ENCODE data around the gene CTTNBP2. TPM values are rescaled to one million over a fixed set of nuclear protein-coding genes. Genes with fewer than 3 reads are reported as not detected.

CTTNBP2 gene
- polyA plus RNA-seq, 3 donors, result 28.9 to 36.0 (median 32.1) TPM

DNA sequence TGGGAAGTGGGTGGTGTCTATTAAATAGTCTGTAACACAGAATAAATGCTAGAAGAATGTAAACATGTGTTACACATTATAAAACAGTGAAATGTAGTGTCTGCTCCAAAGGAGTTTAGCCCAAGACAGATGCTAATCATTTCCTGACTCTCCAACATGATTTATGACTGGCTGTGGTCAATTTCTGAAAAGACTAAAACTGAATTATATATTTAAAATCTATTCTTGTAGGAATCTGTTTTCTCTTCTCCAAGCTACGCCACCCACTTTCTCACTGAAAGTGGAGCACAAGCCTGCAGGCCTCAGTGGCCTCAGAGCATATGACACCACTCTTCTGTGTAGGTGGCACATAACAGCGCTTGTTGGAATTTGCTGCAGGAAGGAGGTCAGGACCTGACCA lies 44.4 kb downstream of the CTTNBP2 start:
- DNase-seq, result no peak

DNA sequence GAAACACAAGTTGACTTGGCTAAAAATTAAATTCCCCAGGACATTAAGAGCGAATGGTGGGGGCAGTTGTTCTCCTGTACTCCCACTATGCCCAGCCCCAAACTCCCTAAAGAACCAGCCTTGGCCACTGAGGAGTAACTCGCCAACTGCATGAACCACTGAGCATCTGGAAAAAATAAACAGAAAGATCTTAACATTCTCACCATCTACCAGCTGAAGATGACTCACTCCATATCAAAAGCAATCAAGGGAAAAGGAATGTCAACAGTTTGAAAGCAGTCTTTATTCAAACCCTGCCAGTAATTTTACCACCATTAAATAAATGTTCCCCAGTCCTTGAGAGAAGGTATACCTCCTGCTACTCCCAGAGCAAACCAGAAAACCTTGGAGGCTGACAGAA lies 45.4 kb downstream of the CTTNBP2 start:
- peak; percentile 27 for DNase-seq

DNA sequence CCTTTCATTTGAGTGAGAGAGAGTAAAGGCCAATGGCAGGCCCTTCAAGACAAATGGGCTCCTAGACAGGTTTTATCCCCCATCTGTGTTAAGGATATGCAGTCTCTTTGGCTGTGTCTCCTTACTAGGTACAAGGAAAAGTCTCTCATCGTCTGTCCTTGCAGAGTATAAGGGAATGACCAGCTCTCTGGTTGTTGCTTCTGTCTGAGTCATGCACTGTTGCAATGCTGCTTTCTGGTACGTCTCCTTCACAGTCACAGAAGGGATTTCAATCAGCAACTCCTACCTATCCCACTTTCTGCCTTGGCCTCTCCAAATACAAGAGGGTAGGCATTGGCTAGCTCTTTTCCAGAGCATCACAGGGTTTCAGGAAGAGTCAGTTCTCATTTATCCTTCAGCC lies 48.1 kb downstream of the CTTNBP2 start:
- no peak for DNase-seq

DNA sequence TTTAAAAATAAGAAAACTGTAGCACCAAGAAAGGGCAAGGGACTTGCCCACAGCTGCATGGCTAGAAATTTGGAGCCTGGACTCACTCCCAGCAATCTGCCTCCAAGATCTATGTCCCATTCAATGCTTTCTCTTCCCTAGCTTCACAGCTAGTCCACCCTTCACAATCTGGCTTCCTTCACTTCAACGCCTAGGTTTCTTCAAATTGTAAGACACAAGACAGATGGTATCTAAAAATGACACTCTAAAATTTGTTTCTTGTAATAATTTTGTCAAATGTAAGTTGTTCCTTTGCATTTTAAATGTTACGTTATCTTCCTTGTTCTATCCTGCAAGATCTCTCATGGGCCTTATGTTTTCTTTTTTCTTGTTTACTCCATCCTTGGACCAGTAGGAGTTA lies 48.6 kb downstream of the CTTNBP2 start:
- no peak for DNase-seq

DNA sequence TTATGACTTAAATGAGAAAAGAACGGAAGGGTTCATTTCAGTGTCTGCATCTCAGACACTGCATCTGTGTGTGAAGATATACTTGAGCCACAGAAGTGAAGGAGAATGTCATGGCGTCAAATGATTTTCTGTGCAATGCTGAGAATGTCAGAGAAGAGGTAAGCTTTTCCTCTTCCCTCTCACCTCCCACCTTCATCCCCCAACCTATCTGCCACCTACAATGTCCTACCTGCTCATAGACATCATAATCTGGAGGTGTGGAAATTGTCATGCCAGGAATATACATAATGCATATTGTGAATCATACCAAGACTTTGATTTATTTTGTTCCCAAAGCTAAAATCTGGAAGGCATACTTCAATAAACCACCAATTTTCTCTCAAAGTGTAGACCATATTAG lies 53.7 kb downstream of the CTTNBP2 start:
- no peak for DNase-seq

- no peak for DNase-seq
Observed at GRCh38 chr7:117818232-117818631, 55.0 kb downstream of the CTTNBP2 start.

DNA sequence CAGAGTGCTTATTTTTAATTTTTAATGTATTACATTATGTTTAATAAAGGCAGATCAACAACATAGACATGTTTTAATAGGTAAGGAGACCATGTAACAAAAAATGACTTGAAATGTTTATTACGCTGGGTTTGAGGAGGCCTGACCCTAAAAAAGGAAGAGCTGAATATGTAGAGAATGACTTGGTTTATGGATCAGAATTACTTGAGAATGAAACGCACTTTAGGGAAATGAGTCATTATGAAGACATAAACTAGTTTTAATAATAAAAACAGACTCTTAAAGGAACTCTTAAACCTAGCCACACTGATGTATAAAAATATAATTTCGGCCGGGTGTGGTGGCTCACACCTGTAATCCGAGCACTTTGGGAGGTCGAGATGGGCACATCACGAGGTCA lies 56.5 kb downstream of the CTTNBP2 start:
- no peak for DNase-seq

- DNase-seq, result no peak
Observed at GRCh38 chr7:117811696-117812095, 61.5 kb downstream of the CTTNBP2 start.

- DNase-seq, result no peak
Observed at GRCh38 chr7:117810642-117811512, 62.4 kb downstream of the CTTNBP2 start.

- DNase-seq, result no peak
Observed at GRCh38 chr7:117809958-117810357, 63.3 kb downstream of the CTTNBP2 start.

DNA sequence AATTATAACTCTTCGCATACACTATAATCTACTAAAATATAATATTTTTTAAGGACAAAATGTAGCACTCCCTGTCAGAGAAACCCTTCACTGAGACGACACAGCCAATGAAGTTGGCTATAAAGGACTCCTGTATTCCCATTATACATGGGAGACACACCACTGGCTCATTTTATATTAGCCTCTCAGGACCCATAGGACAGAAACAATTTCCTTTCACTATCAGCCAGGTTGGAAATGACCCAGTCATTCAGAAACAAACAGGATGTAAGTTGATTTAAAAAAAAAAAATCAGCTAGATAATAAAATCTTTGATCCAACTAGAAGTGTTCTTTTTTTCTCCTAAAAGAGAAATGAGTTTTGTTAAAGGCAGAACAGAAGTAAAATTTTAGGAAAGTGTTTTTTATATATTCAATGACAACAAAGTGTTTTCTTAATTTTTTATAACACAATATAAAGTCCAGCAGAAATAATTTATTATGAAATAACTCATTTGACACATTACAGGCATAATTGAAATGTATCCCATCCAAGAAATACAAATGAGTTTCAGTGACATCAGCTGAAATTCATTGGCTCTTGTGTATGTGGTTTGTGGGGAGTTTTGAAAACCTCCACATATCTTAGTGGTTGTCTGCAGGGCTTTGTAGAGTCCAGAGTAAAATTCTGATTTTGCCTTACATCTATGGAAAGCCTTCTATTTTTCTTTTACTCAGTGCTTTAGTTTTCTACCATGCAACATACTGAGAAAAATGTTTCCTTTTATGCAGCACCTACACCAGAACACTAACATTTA lies 64.1 kb downstream of the CTTNBP2 start:
- no peak for DNase-seq

- DNase-seq, result no peak
Observed at GRCh38 chr7:117808341-117808757, 64.9 kb downstream of the CTTNBP2 start.

DNA sequence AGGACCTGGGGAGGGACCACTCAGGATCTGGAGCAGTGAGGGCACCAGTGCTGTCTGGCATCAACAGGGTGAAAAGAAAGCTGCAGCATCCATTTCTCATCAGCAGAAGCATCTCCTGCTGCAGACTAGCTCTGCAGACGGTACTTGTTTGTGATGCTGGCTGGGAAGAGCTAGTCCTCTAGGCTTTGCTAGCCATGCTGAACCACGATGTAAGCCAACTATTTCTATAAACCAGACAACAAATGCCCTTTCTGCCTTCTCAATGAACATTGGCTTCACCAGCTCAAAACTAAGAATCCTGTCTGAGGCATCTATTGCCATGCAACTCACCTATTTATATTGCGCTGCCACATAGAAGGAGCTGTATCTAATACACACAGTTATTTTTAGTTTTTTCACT lies 65.6 kb downstream of the CTTNBP2 start:
- DNase-seq, result no peak

DNA sequence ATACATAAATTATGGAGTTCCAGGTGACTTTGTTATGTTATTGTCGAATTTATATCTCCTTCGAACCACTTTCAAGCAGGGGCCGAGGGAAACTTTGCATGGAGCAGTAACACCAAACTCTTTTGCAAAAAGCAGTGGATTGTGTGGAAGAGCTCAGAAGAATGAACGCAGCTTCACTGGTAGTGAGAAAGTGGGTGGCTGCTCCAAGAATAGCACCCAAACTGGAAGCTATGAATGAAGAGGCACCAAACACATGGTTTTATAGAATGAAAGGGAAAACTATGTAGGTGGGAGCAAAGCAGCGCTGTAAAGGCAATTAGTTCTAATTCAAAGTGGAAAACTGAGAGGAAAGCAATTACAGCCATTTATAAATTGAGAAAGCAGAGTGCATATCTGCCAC lies 67.2 kb downstream of the CTTNBP2 start:
- DNase-seq, result no peak

- DNase-seq, result no peak
Observed at GRCh38 chr7:117805241-117805640, 68.0 kb downstream of the CTTNBP2 start.

DNA sequence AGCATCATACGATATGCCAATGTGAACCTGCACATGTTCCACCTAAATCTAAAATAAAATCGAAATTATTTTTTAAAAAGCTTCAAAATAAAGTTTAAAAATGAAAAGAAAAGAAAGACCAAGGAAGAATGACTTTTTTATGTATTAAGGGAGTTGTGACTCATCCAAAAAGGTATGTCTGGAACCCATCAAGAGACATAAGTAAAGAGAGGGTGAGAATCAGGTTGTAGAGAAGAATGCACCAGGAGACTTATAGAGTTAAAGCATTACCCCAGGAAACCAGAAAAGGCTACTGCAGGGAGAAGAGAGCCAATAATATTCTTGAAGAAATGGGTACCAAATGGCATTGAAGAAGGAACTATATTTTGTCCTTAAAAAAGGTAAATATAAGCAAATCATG lies 69.8 kb downstream of the CTTNBP2 start:
- DNase-seq, result no peak

DNA sequence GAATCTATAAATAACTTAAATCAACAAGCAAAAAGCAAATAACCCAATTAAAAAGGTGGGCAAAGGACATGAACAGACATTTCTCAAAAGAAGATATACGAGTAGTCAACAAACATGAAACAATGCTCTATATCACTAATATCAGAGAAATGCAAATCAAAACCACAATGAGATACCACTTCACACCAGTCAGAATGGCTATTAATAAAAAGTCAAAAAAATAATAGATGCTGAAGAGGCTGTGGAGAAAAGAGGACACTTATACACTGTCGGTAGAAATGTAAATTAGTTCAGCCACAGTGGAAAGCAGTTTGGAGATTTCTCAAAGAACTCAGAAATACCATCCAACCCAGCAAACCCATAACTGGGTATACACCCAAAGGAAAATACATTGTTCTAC lies 70.6 kb downstream of the CTTNBP2 start:
- no peak for DNase-seq

DNA sequence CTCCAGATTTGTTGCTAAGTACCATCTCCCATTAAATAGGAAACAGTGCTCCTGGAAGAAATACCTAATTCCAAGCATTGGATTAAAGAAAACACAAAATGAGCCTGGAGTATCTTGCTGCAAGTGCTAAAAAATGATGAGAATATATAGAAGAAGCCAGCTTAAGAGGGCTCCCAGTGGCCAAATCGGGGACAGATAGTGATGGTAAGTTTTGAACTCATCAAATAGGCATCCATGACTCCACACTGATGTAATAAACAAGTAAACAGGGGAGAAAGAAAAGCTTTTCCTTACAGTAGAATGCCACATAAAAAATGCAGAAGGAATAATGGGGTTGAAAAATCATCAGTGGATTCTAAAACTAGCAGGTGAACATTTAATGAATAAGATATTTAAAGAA lies 72.4 kb downstream of the CTTNBP2 start:
- DNase-seq, result no peak

DNA sequence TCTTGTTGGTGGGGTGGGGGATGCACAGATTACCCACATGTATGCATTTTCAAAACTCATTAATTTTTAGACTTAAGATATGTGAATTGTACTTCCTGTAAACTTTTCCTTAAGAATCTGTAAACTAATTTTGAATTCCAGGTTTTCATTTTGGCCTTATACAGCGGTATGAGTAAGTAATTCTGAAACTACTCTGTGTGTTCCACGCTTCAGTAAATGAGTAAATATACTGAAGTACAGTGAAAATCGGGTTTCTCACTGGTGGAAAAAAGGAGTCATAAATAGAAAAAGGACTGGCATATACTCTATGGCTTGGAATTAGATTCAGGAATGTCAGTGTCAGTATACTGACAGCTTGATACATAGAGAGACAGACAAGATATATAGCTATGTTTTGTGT lies 72.8 kb downstream of the CTTNBP2 start:
- no peak for DNase-seq

GRCh38 chr7:117796889-117797288 lies 76.4 kb downstream of the CTTNBP2 start:
- DNase-seq, result no peak

- DNase-seq, result no peak
Observed at GRCh38 chr7:117793976-117794375, 79.3 kb downstream of the CTTNBP2 start.

DNA sequence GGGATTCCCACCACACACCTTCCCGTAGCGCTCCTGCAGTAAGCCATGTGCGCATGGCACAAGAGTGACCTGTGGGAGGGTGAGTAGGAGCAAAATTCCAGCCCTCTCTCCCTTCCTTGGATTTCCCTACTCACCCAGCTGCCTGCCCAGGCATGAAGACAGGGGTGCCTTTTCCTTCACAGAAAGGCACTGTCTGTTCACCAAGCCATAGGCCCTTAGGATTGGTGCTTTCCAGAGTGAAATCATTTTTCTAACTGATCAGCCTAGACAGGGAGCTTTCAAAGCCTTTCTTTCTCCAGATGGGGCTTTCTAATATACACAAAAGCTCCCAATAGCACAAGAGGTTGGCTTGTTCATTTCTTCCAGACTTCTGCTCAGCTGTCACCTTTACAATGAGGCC lies 79.7 kb downstream of the CTTNBP2 start:
- DNase-seq, result no peak
